C4-2B (cell line): Measurements from ENCODE around the gene ST3GAL5.
"Not testable (repeated sequence)": the region's sequence is repeated elsewhere in the genome, so short reads cannot be mapped to it uniquely, and the experiment has no call there.

Experiments used
- H3K27ac ChIP-seq: fragments of 450-650 bp; 2 replicates; pipeline ENCODE4 v1.5.1; 2017
- ZFX ChIP-seq: fragments of 450-650 bp; IDR thresholded peaks from 2 replicates; pipeline ENCODE4 v1.6.1; 2017
- TF ChIP-seq, protein P1 (sequence below): fragments of 450-650 bp; conservative IDR thresholded peaks from 2 replicates; pipeline ENCODE4 v1.5.1; 2017; ENCODE audit warnings: mild to moderate bottlenecking

ST3GAL5 gene

DNA sequence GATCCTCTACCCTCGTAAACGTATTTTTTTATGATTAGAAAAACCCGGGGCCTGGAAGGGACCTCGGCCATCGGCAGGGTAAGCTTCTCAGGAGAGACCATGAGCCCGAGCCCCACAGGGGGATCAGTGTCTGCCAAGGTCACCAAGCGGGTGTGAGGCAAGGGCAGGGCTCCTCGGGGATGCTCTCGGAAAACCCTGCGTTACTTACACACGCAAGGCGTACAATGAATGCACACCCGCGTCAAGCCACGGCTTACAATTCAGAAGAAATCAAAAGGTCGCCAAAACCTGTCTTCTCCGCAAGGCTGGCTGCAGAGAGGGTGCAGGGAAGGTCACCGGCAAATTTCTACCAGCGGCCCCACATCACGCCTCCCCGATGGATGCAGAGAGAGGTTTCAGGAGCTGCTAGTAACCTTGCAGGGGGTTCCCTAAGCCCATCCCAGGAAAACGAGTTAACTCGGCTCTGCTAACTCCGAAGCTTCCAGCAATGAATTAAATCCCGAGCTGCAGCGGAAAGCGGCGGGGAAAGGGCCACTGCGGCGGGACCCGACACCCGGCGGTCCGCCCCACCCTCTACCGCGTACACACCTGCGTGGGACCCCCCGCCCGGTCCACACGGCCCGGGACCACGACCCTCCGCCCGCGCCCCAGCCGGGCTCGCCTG, 638 bp downstream of the ST3GAL5 start:
- TF ChIP-seq, protein P1, sequence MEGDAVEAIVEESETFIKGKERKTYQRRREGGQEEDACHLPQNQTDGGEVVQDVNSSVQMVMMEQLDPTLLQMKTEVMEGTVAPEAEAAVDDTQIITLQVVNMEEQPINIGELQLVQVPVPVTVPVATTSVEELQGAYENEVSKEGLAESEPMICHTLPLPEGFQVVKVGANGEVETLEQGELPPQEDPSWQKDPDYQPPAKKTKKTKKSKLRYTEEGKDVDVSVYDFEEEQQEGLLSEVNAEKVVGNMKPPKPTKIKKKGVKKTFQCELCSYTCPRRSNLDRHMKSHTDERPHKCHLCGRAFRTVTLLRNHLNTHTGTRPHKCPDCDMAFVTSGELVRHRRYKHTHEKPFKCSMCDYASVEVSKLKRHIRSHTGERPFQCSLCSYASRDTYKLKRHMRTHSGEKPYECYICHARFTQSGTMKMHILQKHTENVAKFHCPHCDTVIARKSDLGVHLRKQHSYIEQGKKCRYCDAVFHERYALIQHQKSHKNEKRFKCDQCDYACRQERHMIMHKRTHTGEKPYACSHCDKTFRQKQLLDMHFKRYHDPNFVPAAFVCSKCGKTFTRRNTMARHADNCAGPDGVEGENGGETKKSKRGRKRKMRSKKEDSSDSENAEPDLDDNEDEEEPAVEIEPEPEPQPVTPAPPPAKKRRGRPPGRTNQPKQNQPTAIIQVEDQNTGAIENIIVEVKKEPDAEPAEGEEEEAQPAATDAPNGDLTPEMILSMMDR, result no peak
- TF ChIP-seq ZFX, result no peak
- peak overlapping the region; percentile 67 for H3K27ac ChIP-seq

- TF ChIP-seq, protein P1, result no peak
- no peak for TF ChIP-seq ZFX
- H3K27ac ChIP-seq, result no peak overlapping the region
Measured at GRCh38 chr2:85887566-85888019, 1.2 kb downstream of the ST3GAL5 start.

- TF ChIP-seq, protein P1, result no peak
- H3K27ac ChIP-seq, result no peak overlapping the region
Measured at GRCh38 chr2:85886590-85886989, 2.2 kb downstream of the ST3GAL5 start.

DNA sequence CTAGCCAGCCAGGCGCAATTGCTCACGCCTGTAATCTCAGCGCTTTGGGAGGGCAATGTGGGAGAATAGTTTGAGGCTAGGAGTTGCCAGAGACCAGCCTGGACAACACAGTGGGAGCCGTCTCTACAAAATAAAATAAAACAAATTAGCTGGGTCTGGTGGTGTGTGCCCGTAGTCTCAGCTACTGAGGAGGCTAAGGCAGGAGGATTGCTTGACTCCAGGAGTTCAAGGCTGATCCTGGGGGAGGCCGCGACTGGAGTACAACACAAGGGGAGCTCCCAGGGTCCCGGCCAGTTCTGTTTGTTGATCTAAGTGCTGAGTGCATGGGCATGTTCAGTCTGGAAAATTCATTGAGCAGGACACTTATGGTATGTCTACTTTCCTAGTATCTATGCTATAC, 2.6 kb downstream of the ST3GAL5 start:
- H3K27ac ChIP-seq, result no peak overlapping the region
- no peak for TF ChIP-seq ZFX
- TF ChIP-seq, protein P1, result no peak

- not testable (repeated sequence) for H3K27ac ChIP-seq
Measured at GRCh38 chr2:85881781-85882180, 7.0 kb downstream of the ST3GAL5 start.

DNA sequence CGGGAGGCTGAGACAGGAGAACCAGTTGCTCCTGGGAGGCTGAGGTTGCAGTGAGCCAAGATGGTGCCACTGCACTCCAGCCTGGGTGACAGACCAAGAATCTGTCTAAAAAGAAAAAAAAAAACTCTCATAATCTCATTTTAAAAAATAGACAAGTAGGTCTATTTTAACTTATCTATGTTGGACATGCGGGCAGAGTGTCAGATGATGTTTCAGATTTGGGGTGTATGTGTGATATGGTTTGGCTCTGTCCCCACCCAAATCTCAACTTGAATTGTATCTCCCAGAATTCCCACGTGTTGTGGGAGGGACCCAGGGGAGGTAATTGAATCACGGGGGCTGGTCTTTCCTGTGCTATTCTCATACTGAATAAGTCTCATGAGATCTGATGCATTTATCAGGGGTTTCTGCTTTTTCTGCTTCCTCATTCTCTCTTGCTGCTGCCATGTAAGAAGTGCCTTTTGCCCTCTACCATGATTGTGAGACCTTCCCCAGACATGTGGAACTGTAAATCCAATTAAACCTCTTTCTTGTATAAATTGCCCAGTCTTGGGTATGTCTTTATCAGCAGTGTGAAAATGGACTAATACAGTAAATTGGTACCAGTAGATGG, 8.0 kb downstream of the ST3GAL5 start:
- H3K27ac ChIP-seq, result not testable (repeated sequence)

DNA sequence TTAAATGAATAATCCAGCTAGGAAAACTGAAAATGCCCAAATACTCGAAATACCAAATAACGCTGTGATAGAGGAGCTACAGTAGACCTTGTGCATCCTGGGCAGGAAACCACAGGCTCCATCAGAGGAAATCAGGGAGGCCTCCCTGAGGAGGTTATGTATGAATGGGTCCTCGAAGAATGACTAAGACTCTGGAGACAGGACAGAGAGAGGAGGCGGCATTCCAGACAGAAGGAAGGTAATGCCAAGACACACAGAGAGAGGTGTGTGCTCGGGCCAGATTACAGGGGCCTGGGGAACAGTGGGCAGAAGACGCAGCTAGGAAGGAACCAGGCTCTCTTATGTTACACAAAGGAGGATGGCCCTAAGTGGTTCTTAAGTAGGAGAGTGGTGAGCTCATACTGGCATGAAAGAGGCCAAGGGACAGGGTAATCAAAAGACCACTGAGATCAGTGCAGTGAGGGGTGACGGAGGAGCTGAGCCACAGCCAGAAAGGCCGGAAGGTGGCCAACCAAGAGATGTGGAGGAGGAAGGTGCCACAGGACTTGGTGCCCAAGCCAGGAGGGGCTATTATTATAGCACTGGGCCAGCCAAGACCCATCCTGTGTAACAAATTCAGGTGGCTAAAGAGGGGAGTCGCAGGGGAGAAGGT, 9.9 kb downstream of the ST3GAL5 start:
- TF ChIP-seq, protein P1, result no peak
- TF ChIP-seq ZFX, result no peak
- no peak overlapping the region for H3K27ac ChIP-seq

DNA sequence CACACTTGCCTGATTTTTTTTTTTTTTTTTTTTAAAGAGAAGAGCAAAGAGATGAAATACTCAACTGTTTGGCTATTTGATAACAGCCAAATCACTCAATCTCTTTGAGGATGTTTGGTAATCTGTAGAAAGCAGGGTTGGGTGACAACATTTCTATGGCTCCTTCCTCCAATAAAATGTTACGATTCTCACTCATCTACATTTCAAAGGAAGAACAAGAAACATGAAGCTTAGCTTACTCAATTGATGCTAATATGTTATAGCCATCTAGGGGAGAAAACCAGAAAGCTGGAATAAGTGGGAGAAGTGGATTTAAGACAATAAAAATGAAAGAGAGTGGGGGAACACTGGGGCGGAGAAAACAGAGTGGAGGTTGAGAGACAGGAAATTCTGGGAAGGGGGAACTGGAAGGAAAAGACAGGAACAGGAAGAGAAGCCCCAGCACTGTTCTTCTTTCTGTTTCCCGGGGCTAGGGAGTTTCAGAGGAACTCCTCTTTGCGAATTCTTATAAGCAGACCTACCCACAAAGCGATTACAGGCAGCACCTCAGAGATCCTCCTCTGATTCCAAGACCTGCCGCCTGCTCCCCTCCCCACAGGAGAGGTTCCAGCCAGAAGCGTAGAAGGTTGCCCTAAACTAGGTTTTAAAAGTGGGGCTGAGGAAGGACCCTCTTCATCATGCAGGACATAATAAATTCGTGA, 13.3 kb downstream of the ST3GAL5 start:
- H3K27ac ChIP-seq, result no peak overlapping the region
- TF ChIP-seq ZFX, result no peak
- TF ChIP-seq, protein P1, result no peak
